GM12878 (cell line): ENCODE results near the gene TRIM7. TPM values are rescaled to one million over a fixed set of nuclear protein-coding genes. Genes with fewer than 3 reads are reported as not detected.

ENCODE experiments used
- ATAC-seq: fragments of 200-7000 bp; cut with Tn5 transposase; 3 replicates; pipeline ENCODE4 v1.9.1; 2020; ENCODE audit warnings: mild to moderate bottlenecking, moderate library complexity
- BruUV-seq: library from RNA; stranded (reverse); fragments of 400-500 nt; replicated peaks from 2 replicates; lab custom pipeline; 2021; lab: Mats Ljungman, UMichigan
- CTCF ChIA-PET: fragments of 300-600 bp; sonication (Branson Sonifier 250); formaldehyde crosslinking; extraction: SDS; loops from one replicate; lab custom pipeline; 2021; ENCODE audit warnings: inconsistent platforms; lab: Yijun Ruan, JAX
- POLR2A ChIA-PET: fragments of 350-600 bp; formaldehyde crosslinking; extraction: SDS; loops from one replicate; lab custom pipeline; 2021; ENCODE audit warnings: inconsistent platforms; lab: Charles Lee
- RAD21 ChIA-PET: fragments of 300-600 bp; sonication (Branson Sonifier 250); formaldehyde crosslinking; loops from one replicate; lab custom pipeline; 2023; ENCODE audit warnings: antibody characterized with exemption; ENCODE audit not compliant: unreplicated experiment; lab: Charles Lee
- SMC1A ChIA-PET: fragments of 300-600 bp; sonication (Branson Sonifier 250); formaldehyde crosslinking; loops from one replicate; lab custom pipeline; 2023; ENCODE audit not compliant: unreplicated experiment, uncharacterized antibody; lab: Charles Lee
- DNase-seq: peaks from one replicate; pipeline ENCODE4 v3.0.0-alpha.2; 2011; ENCODE audit warnings: low read depth, low spot score
- FAIRE-seq: peaks from 3 replicates; lab custom pipeline; 2011; peaks lifted over from hg19 to GRCh38; lab: Jason Lieb, UNC
- H2AFZ ChIP-seq: 2 replicates; pipeline ENCODE4 v1.6.0; 2011; ENCODE audit warnings: low read depth, low read length, control low read depth; ENCODE audit not compliant: control insufficient read depth
- H3K27ac ChIP-seq: 2 replicates; pipeline ENCODE4 v1.5.1; 2011; ENCODE audit warnings: control low read depth; ENCODE audit not compliant: control insufficient read depth, insufficient read depth
- H3K27me3 ChIP-seq, 2 experiments: replicated peaks in 1 of 2; 2 replicates each; pipeline versions ENCODE4 v1.6.0 to v1.6.1; 2011; ENCODE audit warnings: low read length in 1 of 2; ENCODE audit not compliant: control insufficient read depth in 2 of 2, insufficient read depth in 2 of 2
- H3K36me3 ChIP-seq, 2 experiments: 2 replicates each; pipeline ENCODE4 v1.5.1; 2011; ENCODE audit warnings: low read length in 1 of 2; ENCODE audit not compliant: control insufficient read depth in 2 of 2, insufficient read depth in 2 of 2
- H3K4me1 ChIP-seq: 2 replicates; pipeline ENCODE4 v1.6.1; 2011; ENCODE audit warnings: mild to moderate bottlenecking, low read length, moderate library complexity, mixed read lengths; ENCODE audit not compliant: control insufficient read depth, insufficient read depth
- H3K4me2 ChIP-seq: 2 replicates; pipeline ENCODE4 v1.6.0; 2011; ENCODE audit warnings: control low read depth; ENCODE audit not compliant: control insufficient read depth, insufficient read depth
- H3K4me3 ChIP-seq: fragments of 200-600 bp; sonication (generic); 2 replicates; pipeline ENCODE4 v1.5.1; 2016
- H3K79me2 ChIP-seq: 2 replicates; pipeline ENCODE4 v1.6.0; 2011; ENCODE audit warnings: low read length; ENCODE audit not compliant: control insufficient read depth, insufficient read depth
- H3K9ac ChIP-seq: 2 replicates; pipeline ENCODE4 v1.8.0; 2011; ENCODE audit warnings: low read length, control low read depth, mixed read lengths; ENCODE audit not compliant: control insufficient read depth, insufficient read depth
- H3K9me3 ChIP-seq: replicated peaks from 3 replicates; pipeline ENCODE4 v1.5.1; 2011; ENCODE audit warnings: mild to moderate bottlenecking, low read length; ENCODE audit not compliant: control insufficient read depth, insufficient read depth
- H4K20me1 ChIP-seq: 2 replicates; pipeline ENCODE4 v1.6.0; 2011; ENCODE audit not compliant: control insufficient read depth, insufficient read depth
- ATF7 ChIP-seq: fragments of 450-650 bp; IDR thresholded peaks from 2 replicates; pipeline ENCODE4 v1.6.1; 2016; ENCODE audit warnings: low read depth, mild to moderate bottlenecking
- ELK1 ChIP-seq: IDR thresholded peaks from 2 replicates; pipeline ENCODE4 v1.6.1; 2012; ENCODE audit warnings: low read depth, low read length, improper control_type of control experiment
- ESRRA ChIP-seq: IDR thresholded peaks from 2 replicates; pipeline ENCODE4 v1.6.1; 2012; ENCODE audit warnings: mild to moderate bottlenecking, low read length, improper control_type of control experiment
- FOXM1 ChIP-seq: IDR thresholded peaks from 2 replicates; pipeline ENCODE4 v1.6.1; 2012; ENCODE audit warnings: low read depth, mild to moderate bottlenecking, inconsistent platforms, low read length, moderate library complexity
- HDAC2 ChIP-seq: fragments of 200-600 bp; sonication (generic); IDR thresholded peaks from 2 replicates; pipeline ENCODE4 v1.6.1; 2017
- IKZF1 ChIP-seq: fragments of 450-650 bp; conservative IDR thresholded peaks from 2 replicates; pipeline ENCODE4 v1.6.1; 2017; ENCODE audit warnings: antibody characterized with exemption, mild to moderate bottlenecking
- MLLT1 ChIP-seq: fragments of 450-650 bp; IDR thresholded peaks from 2 replicates; pipeline ENCODE4 v1.6.1; 2016; ENCODE audit warnings: mild to moderate bottlenecking
- NFYB ChIP-seq: IDR thresholded peaks from 2 replicates; pipeline ENCODE4 v1.6.1; 2011; ENCODE audit warnings: low read depth, mild to moderate bottlenecking, low read length, improper control_type of control experiment, moderate library complexity; ENCODE audit not compliant: insufficient read depth
- RAD21 ChIP-seq: IDR thresholded peaks from 2 replicates; pipeline ENCODE4 v1.6.1; 2011; ENCODE audit warnings: mild to moderate bottlenecking, low read depth, low read length, moderate library complexity; ENCODE audit not compliant: insufficient read depth
- RCOR1 ChIP-seq: conservative IDR thresholded peaks from 2 replicates; pipeline ENCODE4 v1.6.1; 2012; ENCODE audit warnings: low read depth, low read length, improper control_type of control experiment
- RUNX3 ChIP-seq: IDR thresholded peaks from 2 replicates; pipeline ENCODE4 v1.6.1; 2012; ENCODE audit warnings: low read length, inconsistent platforms
- SREBF2 ChIP-seq: IDR thresholded peaks from 2 replicates; pipeline ENCODE4 v1.6.1; 2012; ENCODE audit warnings: mild to moderate bottlenecking, low read length
- STAT3 ChIP-seq: IDR thresholded peaks from 2 replicates; pipeline ENCODE4 v1.6.1; 2011; ENCODE audit warnings: low read depth, low read length, improper control_type of control experiment
- WGBS: methylation state at CpG from one replicate; pipeline ENCODE4 v1.1.6; 2016; ENCODE audit warnings: low lambda C conversion rate; ENCODE audit not compliant: insufficient replicate concordance, insufficient coverage; ENCODE audit errors: missing lambda C conversion rate; 5-methylcytosine and 5-hydroxymethylcytosine counted together
- in situ Hi-C: fragments of 300-500 bp; cut with MboI; formaldehyde crosslinking; loops from 9 replicates; pipeline ENCODE4 v1.14.3; 2018; ENCODE audit warnings: mixed read lengths
- intact Hi-C: fragments of 100-400 bp; cut with micrococcal nuclease; formaldehyde crosslinking; loops from one replicate; pipeline ENCODE4 v1.14.2; 2022; ENCODE audit not compliant: unreplicated experiment
- polyA plus RNA-seq, 11 experiments: library from polyadenylated mRNA; depleted of rRNA in 4 of 11; unstranded in 6 of 11; stranded (reverse) in 5 of 11; fragments of >200 nt; fragmentation: Nextera tagmentation in 4 of 11; fragmentation: Illumina TruSeq in 1 of 11; extraction: Ambion mirVana in 4 of 11; extraction: Trizol in 1 of 11; gene quantifications; 1 replicate in 1 of 11; 2 replicates in 10 of 11; pipeline versions ENCODE4 v1.2.1 to v1.2.3, GENCODE V29; 2011 to 2016; ENCODE audit warnings: inconsistent platforms in 2 of 11, missing spikeins in 2 of 11, low read depth in 1 of 11
- total RNA-seq, 4 experiments: library from RNA; depleted of rRNA in 3 of 4; stranded (reverse); fragments of >200 nt in 3 of 4; fragmentation: Illumina TruSeq in 1 of 4; extraction: Trizol in 1 of 4; gene quantifications; 2 replicates each; pipeline versions ENCODE4 v1.2.1 to v1.2.3, GENCODE V29; 2013 to 2021
- TF ChIP-seq, protein P1 (sequence below): fragments of 450-650 bp; IDR thresholded peaks from 2 replicates; pipeline ENCODE4 v1.6.1; 2018; ENCODE audit warnings: borderline replicate concordance, mild to moderate bottlenecking; ENCODE audit not compliant: partially characterized antibody
- TF ChIP-seq, protein P2 (sequence below), 3 experiments: IDR thresholded peaks in 2 of 3; conservative IDR thresholded peaks in 1 of 3; 2 replicates each; pipeline ENCODE4 v1.5.1; 2011; ENCODE audit warnings: low read depth in 3 of 3, low read length in 3 of 3, mild to moderate bottlenecking in 3 of 3, control low read depth in 2 of 3, moderate library complexity in 2 of 3, inconsistent platforms in 1 of 3, mixed read lengths in 1 of 3; ENCODE audit not compliant: control insufficient read depth in 2 of 3, insufficient read depth in 1 of 3; ENCODE audit errors: extremely low read depth in 1 of 3

The TRIM7 gene
- total and polyA plus RNA-seq, 10 of the 15 experiments (the other 5 are each of a cell fraction or from before 2014, with no cell fraction given) = 0.02 to 1.6 (median 0.41) TPM

DNA sequence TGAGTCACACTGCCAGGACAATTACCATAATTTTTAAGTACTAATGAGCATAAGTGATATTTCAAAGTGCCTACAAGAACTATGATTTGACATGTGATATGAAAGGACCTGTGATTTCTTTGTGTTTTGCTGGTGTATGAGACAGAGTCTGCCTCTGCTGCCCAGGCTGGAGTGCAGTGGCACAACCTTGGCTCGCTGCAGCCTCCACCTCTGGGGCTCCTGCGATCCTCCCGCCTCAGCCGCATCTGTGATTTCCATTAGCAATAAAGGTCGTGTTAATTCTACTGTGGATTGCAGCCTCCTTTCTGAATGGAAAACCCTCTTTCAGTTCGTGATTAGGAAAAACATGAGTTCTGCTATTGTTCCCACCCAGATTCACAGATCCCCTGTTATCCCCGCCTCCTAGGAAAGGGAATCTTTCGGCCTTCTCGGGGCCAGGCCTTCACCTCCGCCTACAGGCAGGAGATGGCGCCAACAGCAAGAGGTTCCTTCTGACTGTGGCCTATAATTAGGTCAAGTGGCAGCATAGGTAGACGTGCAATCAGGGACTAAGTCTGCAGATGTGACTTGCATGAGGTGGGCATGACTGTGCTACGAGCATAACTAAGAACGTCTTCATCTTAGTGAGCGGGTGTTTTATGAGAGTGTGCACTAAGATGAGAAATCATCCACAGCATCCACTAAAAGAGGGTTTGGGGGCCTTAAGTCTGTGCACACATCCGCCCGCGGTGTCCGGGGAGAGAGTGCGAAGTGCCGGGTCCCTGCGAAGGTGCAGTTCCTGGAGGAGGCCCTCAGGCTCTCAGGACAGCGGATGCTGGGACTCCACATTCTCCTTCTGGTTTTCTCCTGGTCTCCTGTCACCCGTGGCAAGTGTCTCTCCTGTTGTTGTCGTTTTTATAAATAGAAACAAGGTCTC, 23.1 kb downstream of the TRIM7 start:
- DNase-seq (no peak), ATAC-seq (peak; percentile 79), FAIRE-seq (peak; percentile 94)
- Histone ChIP-seq H4K20me1 (no peaks in the 10 kb centered on the region), H3K79me2 (no peaks in the 10 kb centered on the region), H3K27me3 (no peaks in the 10 kb centered on the region), H3K9me3 (no peaks in the 10 kb centered on the region), H3K4me1 (peaks cover 11% of the 10 kb centered on the region), H3K27ac (no peak overlapping the region), H2AFZ (no peak overlapping the region), H3K4me2 (peak overlapping the region; percentile 5; the same call in 1 of the 2 replicates), H3K9ac (no peak overlapping the region), H3K4me3 (no peak overlapping the region), H3K36me3 (no peaks in the 10 kb centered on the region)
- ChIA-PET SMC1A (no interaction called here), RAD21 (interaction anchor here (1.2 to 1.6 kb wide), 2 partner anchors 13 to 17 kb away, joined by 4 to 5 read pairs; no protein-coding TSS in a partner anchor), CTCF (interaction anchor here (0.6 to 3.3 kb wide), 6 partner anchors 9 to 80 kb away, joined by 3 to 10 read pairs (median 5); no protein-coding TSS in a partner anchor), POLR2A (interaction anchor here (1.0 kb wide), 1 partner anchor 25 kb away, joined by 3 read pairs; no protein-coding TSS in a partner anchor)
- intact Hi-C loops (no loop called here), in situ Hi-C loops (loop anchor here (10.0 kb wide), 1 partner anchor 73 kb away; no protein-coding TSS in a partner anchor)
- WGBS = 48% methylated on average over 25 of the region's 25 CpGs
- BruUV-seq = no TSS peak
- no peak for TF ChIP-seq HDAC2
- TF ChIP-seq ATF7 = peak; percentile 43; the same call in 1 of the 2 replicates
- TF ChIP-seq RAD21 = peak; percentile 89
- TF ChIP-seq SREBF2 = no peak
- peak; percentile 68 for TF ChIP-seq IKZF1
- TF ChIP-seq ESRRA = no peak
- TF ChIP-seq, protein P1, sequence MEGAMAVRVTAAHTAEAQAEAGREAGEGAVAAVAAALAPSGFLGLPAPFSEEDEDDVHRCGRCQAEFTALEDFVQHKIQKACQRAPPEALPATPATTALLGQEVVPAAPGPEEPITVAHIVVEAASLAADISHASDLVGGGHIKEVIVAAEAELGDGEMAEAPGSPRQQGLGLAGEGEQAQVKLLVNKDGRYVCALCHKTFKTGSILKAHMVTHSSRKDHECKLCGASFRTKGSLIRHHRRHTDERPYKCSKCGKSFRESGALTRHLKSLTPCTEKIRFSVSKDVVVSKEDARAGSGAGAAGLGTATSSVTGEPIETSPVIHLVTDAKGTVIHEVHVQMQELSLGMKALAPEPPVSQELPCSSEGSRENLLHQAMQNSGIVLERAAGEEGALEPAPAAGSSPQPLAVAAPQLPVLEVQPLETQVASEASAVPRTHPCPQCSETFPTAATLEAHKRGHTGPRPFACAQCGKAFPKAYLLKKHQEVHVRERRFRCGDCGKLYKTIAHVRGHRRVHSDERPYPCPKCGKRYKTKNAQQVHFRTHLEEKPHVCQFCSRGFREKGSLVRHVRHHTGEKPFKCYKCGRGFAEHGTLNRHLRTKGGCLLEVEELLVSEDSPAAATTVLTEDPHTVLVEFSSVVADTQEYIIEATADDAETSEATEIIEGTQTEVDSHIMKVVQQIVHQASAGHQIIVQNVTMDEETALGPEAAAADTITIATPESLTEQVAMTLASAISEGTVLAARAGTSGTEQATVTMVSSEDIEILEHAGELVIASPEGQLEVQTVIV = no peak
- TF ChIP-seq NFYB = no peak
- no peak for TF ChIP-seq ELK1
- TF ChIP-seq RUNX3 = peak; percentile 25; the same call in 1 of the 2 replicates
- TF ChIP-seq RCOR1 = no peak
- TF ChIP-seq, protein P2, sequence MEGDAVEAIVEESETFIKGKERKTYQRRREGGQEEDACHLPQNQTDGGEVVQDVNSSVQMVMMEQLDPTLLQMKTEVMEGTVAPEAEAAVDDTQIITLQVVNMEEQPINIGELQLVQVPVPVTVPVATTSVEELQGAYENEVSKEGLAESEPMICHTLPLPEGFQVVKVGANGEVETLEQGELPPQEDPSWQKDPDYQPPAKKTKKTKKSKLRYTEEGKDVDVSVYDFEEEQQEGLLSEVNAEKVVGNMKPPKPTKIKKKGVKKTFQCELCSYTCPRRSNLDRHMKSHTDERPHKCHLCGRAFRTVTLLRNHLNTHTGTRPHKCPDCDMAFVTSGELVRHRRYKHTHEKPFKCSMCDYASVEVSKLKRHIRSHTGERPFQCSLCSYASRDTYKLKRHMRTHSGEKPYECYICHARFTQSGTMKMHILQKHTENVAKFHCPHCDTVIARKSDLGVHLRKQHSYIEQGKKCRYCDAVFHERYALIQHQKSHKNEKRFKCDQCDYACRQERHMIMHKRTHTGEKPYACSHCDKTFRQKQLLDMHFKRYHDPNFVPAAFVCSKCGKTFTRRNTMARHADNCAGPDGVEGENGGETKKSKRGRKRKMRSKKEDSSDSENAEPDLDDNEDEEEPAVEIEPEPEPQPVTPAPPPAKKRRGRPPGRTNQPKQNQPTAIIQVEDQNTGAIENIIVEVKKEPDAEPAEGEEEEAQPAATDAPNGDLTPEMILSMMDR (IDR thresholded peaks at IDR 0.05 in 2 of 3, conservative IDR thresholded peaks at IDR 0.05 in 1 of 3; ENCODE audit: control insufficient read depth in 2 of 3, extremely low read depth in 1 of 3, insufficient read depth in 1 of 3, low read depth in 3 of 3, low read length in 3 of 3) = peak; percentile 79 to 85 (median 84)
- TF ChIP-seq FOXM1 = no peak
- TF ChIP-seq STAT3 = no peak
- peak; percentile 66 for TF ChIP-seq MLLT1
